C4-2B (cell line): ENCODE measurements around the gene PPM1N.

ENCODE experiments used
- ZFX ChIP-seq: fragments of 450-650 bp; IDR thresholded peaks from 2 replicates; pipeline ENCODE4 v1.6.1; 2017
- TF ChIP-seq, protein P1 (sequence below): fragments of 450-650 bp; conservative IDR thresholded peaks from 2 replicates; pipeline ENCODE4 v1.5.1; 2017; ENCODE audit warnings: mild to moderate bottlenecking

GRCh38 chr19:45499196-45500180, 1.2 kb downstream of the PPM1N start:
- TF ChIP-seq, protein P1, sequence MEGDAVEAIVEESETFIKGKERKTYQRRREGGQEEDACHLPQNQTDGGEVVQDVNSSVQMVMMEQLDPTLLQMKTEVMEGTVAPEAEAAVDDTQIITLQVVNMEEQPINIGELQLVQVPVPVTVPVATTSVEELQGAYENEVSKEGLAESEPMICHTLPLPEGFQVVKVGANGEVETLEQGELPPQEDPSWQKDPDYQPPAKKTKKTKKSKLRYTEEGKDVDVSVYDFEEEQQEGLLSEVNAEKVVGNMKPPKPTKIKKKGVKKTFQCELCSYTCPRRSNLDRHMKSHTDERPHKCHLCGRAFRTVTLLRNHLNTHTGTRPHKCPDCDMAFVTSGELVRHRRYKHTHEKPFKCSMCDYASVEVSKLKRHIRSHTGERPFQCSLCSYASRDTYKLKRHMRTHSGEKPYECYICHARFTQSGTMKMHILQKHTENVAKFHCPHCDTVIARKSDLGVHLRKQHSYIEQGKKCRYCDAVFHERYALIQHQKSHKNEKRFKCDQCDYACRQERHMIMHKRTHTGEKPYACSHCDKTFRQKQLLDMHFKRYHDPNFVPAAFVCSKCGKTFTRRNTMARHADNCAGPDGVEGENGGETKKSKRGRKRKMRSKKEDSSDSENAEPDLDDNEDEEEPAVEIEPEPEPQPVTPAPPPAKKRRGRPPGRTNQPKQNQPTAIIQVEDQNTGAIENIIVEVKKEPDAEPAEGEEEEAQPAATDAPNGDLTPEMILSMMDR = no peak
- TF ChIP-seq ZFX = no peak
